ENCODE data around the gene KLF11. TPM values are rescaled to one million over a fixed set of nuclear protein-coding genes. Genes with fewer than 3 reads are reported as not detected.

Gene KLF11
- total and polyA plus RNA-seq, 2 donors (not counting 3 experiments of a cell fraction or from before 2014, with no cell fraction given): 10.5 to 11.3 TPM

GRCh38 chr2:10022966-10023662 lies 20.2 kb upstream of the KLF11 start:
- peaks cover 0 to 2% of the 10 kb centered on the region in 2 experiments for H3K27me3 ChIP-seq (ENCODE audit: control insufficient read depth in 2 of 2, insufficient read depth in 2 of 2, low read length in 2 of 2)
- H3K36me3 ChIP-seq (ENCODE audit: control insufficient read depth in 2 of 2, extremely low read depth in 1 of 2, insufficient read depth in 2 of 2, low read length in 2 of 2): no peaks in the 10 kb centered on the region
- no peak overlapping the region for H3K4me2 ChIP-seq (ENCODE audit: insufficient read depth, low read length)
- no peak overlapping the region for H2AFZ ChIP-seq (ENCODE audit: low read depth, low read length)
- intact Hi-C loops (cut with micrococcal nuclease): no loop called here
- no peak overlapping the region for H3K27ac ChIP-seq (ENCODE audit: insufficient read depth, low read depth, low read length)
- dilution Hi-C loops (cut with MboI; ENCODE audit: extremely low pct_ligation_motif_present, low sequenced_read_pairs): no loop called here
- no peak for DNase-seq (ENCODE audit: low read depth, low spot score)
- CTCF ChIA-PET: interaction anchor here (1.7 to 16.1 kb wide), 2 partner anchors 39 to 49 kb away, joined by 4 to 151 read pairs; no protein-coding TSS in a partner anchor
- H3K4me3 ChIP-seq (replicated peaks in 1 of 3; ENCODE audit: insufficient read depth in 1 of 3, low read depth in 1 of 3, low read length in 3 of 3): no peak overlapping the region
- H3K9me1 ChIP-seq (replicated peaks; ENCODE audit: control insufficient read depth, extremely low read depth, insufficient read depth, low read length): no peaks in the 10 kb centered on the region
- no TSS peak for BruUV-seq (replicated peaks)
- TF ChIP-seq FOS (IDR thresholded peaks at IDR 0.05; ENCODE audit: borderline replicate concordance, insufficient read depth, low read length): no peak
- no peak for TF ChIP-seq GATA2 (IDR thresholded peaks at IDR 0.05; ENCODE audit: insufficient read depth, insufficient read length, low read depth, low read length)
- TF ChIP-seq POLR2AphosphoS5 (IDR thresholded peaks at IDR 0.05; ENCODE audit: insufficient read depth, low read depth, low read length): no peak
- no peak for TF ChIP-seq MYC (IDR thresholded peaks at IDR 0.05; ENCODE audit: low read depth, low read length)
- TF ChIP-seq CTCF (IDR thresholded peaks at IDR 0.05; ENCODE audit: extremely low read depth in 1 of 2, insufficient read depth in 1 of 2, low read depth in 1 of 2, low read length in 2 of 2): no peak
- no peak for TF ChIP-seq MAX (IDR thresholded peaks at IDR 0.05; ENCODE audit: insufficient read depth, insufficient read length)
- TF ChIP-seq EZH2 (IDR thresholded peaks at IDR 0.05; ENCODE audit: borderline replicate concordance, low read depth, low read length, severe bottlenecking): no peak
- no peak for TF ChIP-seq JUN (IDR thresholded peaks at IDR 0.05; ENCODE audit: borderline replicate concordance, insufficient read depth, insufficient read length, low read depth)
- no peak for TF ChIP-seq POLR2A (IDR thresholded peaks at IDR 0.05; ENCODE audit: low read depth, low read length)
- no peaks in the 10 kb centered on the region for H3K79me2 ChIP-seq (ENCODE audit: control insufficient read depth, insufficient read depth, low read length)
- FAIRE-seq: no peak
- POLR2A ChIA-PET: no interaction called here
- H3K9ac ChIP-seq (replicated peaks; ENCODE audit: extremely low read depth, insufficient read depth, low read length): no peak overlapping the region
- no peaks in the 10 kb centered on the region for H3K4me1 ChIP-seq (ENCODE audit: control insufficient read depth, extremely low read depth, insufficient read depth, low read length)
- no peaks in the 10 kb centered on the region for H3K9me3 ChIP-seq (replicated peaks; ENCODE audit: control insufficient read depth, insufficient read depth, low read length)
- H4K20me1 ChIP-seq (replicated peaks; ENCODE audit: control insufficient read depth, extremely low read depth, insufficient read depth, low read length): no peaks in the 10 kb centered on the region

All from endothelial cell of umbilical vein (primary cell).